ENCODE measurements around the gene LPA. TPM values are rescaled to one million over a fixed set of nuclear protein-coding genes. Genes with fewer than 3 reads are reported as not detected.

The LPA gene
- total RNA-seq, 1 experiment from 2014 or later = not detected

DNA sequence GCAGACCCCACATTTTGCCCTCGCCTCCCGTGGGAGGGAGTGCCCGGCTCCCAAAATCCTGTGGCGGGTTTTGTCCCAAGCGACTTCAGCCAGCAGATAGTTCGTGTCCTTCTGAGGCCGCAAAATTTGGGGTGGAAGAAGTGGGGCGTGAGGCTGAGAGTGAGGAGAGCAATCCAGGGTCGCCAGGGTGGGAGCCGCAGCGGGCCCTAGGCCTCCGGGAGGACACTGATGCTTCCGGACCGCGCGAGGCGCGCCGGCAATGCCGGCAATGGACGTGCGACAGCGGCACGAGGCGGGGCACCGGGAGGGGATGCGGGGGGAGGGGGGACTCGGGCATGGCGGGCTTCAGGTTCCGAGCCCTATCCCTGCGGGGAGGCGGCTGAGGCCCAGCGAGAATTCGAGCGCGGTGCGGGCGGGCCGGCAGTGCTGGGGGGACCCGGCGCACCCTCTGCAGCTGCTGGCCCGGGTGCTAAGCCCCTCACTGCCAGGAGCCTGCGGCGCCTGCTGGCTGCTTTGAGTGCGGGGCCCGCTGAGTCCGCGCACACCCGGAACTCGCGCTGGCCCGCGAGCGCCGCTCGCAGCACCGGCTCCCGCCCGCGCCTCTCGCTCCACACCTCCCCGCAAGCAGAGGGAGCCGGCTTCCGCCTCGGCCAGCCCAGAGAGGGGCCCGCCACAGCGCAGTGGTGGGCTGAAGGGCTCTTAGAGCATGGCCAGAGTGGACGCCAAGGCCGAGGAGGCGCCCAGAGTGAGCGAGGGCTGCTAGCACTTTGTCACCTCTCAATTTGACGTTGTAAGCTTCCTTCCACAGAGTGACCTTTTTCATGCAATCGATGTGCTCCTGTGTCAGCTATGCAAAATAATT lies 143.8 kb downstream of the LPA start:
- H3K4me3 ChIP-seq = no peak overlapping the region
- no peaks in the 10 kb centered on the region for H3K79me2 ChIP-seq (ENCODE audit: low read depth)
- peak in 1 of 2 experiments; percentile 41 for DNase-seq
- H3K9me2 ChIP-seq (ENCODE audit: insufficient read depth) = no peaks in the 10 kb centered on the region
- intact Hi-C loops (cut with micrococcal nuclease; ENCODE audit: unreplicated experiment) = loop anchor here (2.0 kb wide), 1 partner anchor 855 kb away; no protein-coding TSS in a partner anchor
- H2AFZ ChIP-seq = no peak overlapping the region
- peak overlapping the region; percentile 41 for H3K4me2 ChIP-seq
- no peaks in the 10 kb centered on the region for H3K4me1 ChIP-seq (replicated peaks; ENCODE audit: insufficient read depth)
- no peaks in the 10 kb centered on the region for H3F3A ChIP-seq (ENCODE audit: insufficient read depth, low read depth)
- TF ChIP-seq, protein P1, sequence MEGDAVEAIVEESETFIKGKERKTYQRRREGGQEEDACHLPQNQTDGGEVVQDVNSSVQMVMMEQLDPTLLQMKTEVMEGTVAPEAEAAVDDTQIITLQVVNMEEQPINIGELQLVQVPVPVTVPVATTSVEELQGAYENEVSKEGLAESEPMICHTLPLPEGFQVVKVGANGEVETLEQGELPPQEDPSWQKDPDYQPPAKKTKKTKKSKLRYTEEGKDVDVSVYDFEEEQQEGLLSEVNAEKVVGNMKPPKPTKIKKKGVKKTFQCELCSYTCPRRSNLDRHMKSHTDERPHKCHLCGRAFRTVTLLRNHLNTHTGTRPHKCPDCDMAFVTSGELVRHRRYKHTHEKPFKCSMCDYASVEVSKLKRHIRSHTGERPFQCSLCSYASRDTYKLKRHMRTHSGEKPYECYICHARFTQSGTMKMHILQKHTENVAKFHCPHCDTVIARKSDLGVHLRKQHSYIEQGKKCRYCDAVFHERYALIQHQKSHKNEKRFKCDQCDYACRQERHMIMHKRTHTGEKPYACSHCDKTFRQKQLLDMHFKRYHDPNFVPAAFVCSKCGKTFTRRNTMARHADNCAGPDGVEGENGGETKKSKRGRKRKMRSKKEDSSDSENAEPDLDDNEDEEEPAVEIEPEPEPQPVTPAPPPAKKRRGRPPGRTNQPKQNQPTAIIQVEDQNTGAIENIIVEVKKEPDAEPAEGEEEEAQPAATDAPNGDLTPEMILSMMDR (conservative IDR thresholded peaks at IDR 0.05) = peak; percentile 36; the same call in 1 of the 2 replicates
- TF ChIP-seq EZH2 (IDR thresholded peaks at IDR 0.05; ENCODE audit: low read depth) = no peak
- POLR2A ChIA-PET (ENCODE audit: unreplicated experiment) = no interaction called here
- peaks cover 14% of the 10 kb centered on the region; the same call in 1 of the 2 replicates for H3K27me3 ChIP-seq (ENCODE audit: insufficient read depth, low read depth)
- BruUV-seq (replicated peaks) = no TSS peak
- no peaks in the 10 kb centered on the region for H3K36me3 ChIP-seq (ENCODE audit: low read depth)
- H3K27ac ChIP-seq = no peak overlapping the region
- H4K20me1 ChIP-seq (ENCODE audit: insufficient read depth) = no peaks in the 10 kb centered on the region
- no peaks in the 10 kb centered on the region for H3K9me3 ChIP-seq (ENCODE audit: insufficient read depth, low read depth)
- CTCF ChIA-PET = no interaction called here

DNA sequence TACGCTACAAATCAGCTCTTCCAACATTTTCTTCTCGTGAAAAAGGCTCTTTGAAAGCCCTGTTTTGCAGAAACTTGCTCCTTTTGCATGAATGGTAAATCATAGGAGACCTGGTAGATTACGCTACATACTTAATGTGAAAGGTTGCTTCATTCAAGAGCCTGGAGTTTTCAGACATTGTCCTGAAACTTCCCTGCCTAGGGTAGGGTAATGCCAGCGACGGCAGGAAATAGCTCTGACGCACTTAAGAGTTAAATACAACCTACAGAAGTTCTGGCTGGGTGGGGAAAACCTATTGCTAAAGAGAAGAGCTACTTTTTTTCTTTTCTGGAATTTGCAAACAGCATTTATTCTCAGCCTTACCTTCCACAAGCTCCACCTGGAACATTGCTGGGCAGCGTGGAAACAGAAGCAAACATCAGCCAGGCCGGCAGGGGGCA lies 144.5 kb downstream of the LPA start:
- peaks cover 14% of the 10 kb centered on the region; the same call in 1 of the 2 replicates for H3K27me3 ChIP-seq (ENCODE audit: insufficient read depth, low read depth)
- no peak overlapping the region for H3K4me3 ChIP-seq
- H3K79me2 ChIP-seq (ENCODE audit: low read depth) = no peaks in the 10 kb centered on the region
- TF ChIP-seq, protein P1 (conservative IDR thresholded peaks at IDR 0.05) = peak; percentile 87
- no peak for TF ChIP-seq EZH2 (IDR thresholded peaks at IDR 0.05; ENCODE audit: low read depth)
- H3K36me3 ChIP-seq (ENCODE audit: low read depth) = no peaks in the 10 kb centered on the region
- H3F3A ChIP-seq (ENCODE audit: insufficient read depth, low read depth) = no peaks in the 10 kb centered on the region
- intact Hi-C loops (cut with micrococcal nuclease; ENCODE audit: unreplicated experiment) = loop anchor here (2.0 kb wide), 1 partner anchor 855 kb away; no protein-coding TSS in a partner anchor
- no TSS peak for BruUV-seq (replicated peaks)
- no peaks in the 10 kb centered on the region for H4K20me1 ChIP-seq (ENCODE audit: insufficient read depth)
- no peaks in the 10 kb centered on the region for H3K9me3 ChIP-seq (ENCODE audit: insufficient read depth, low read depth)
- H2AFZ ChIP-seq = no peak overlapping the region
- peak overlapping the region; percentile 41; the same call in 1 of the 2 replicates for H3K4me2 ChIP-seq
- no peaks in the 10 kb centered on the region for H3K4me1 ChIP-seq (replicated peaks; ENCODE audit: insufficient read depth)
- no peak for DNase-seq
- H3K27ac ChIP-seq = no peak overlapping the region
- CTCF ChIA-PET = no interaction called here
- POLR2A ChIA-PET (ENCODE audit: unreplicated experiment) = no interaction called here
- H3K9me2 ChIP-seq (ENCODE audit: insufficient read depth) = no peaks in the 10 kb centered on the region

DNA sequence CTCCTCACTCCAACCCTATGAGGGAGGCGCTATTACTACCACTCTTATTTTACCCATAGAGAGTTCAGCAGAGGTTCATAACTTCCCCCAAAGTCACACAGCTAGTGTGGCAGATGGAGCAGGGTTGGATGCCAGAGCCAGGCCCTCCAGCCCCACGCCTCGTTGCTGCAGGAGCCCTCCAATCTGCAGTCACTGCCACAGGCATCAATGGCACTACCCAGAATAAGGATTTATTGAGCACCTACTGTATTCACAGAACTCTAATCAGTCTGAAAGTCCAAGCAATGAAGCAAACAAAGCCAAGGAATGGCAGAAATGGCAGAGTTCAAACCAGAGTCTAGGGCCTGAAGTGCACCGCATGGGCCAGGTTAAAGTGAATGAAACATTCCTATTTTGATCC lies 144.9 kb downstream of the LPA start:
- POLR2A ChIA-PET (ENCODE audit: unreplicated experiment) = no interaction called here
- TF ChIP-seq EZH2 (IDR thresholded peaks at IDR 0.05; ENCODE audit: low read depth) = no peak
- TF ChIP-seq, protein P1 (conservative IDR thresholded peaks at IDR 0.05) = no peak
- no peak overlapping the region for H3K4me2 ChIP-seq
- no peak overlapping the region for H3K27ac ChIP-seq
- H3K9me3 ChIP-seq (ENCODE audit: insufficient read depth, low read depth) = no peaks in the 10 kb centered on the region
- H3K4me3 ChIP-seq = no peak overlapping the region
- peaks cover 12% of the 10 kb centered on the region; the same call in 1 of the 2 replicates for H3K27me3 ChIP-seq (ENCODE audit: insufficient read depth, low read depth)
- no peaks in the 10 kb centered on the region for H3F3A ChIP-seq (ENCODE audit: insufficient read depth, low read depth)
- BruUV-seq (replicated peaks) = no TSS peak
- no peaks in the 10 kb centered on the region for H3K36me3 ChIP-seq (ENCODE audit: low read depth)
- no peak for DNase-seq
- H4K20me1 ChIP-seq (ENCODE audit: insufficient read depth) = no peaks in the 10 kb centered on the region
- H3K4me1 ChIP-seq (replicated peaks; ENCODE audit: insufficient read depth) = no peaks in the 10 kb centered on the region
- H2AFZ ChIP-seq = no peak overlapping the region
- H3K79me2 ChIP-seq (ENCODE audit: low read depth) = no peaks in the 10 kb centered on the region
- no peaks in the 10 kb centered on the region for H3K9me2 ChIP-seq (ENCODE audit: insufficient read depth)
- CTCF ChIA-PET = no interaction called here
- intact Hi-C loops (cut with micrococcal nuclease; ENCODE audit: unreplicated experiment) = no loop called here

Measured in PC-9 (cell line).